HG03139 (cell line): ENCODE data around the gene UBQLNL.

Experiments used
- ATAC-seq: cut with Tn5 transposase; IDR thresholded peaks from one replicate; pipeline ENCODE4 v1.9.1; 2021; ENCODE audit not compliant: unreplicated experiment

UBQLNL gene

GRCh38 chr11:5516599-5516998, at the start of gene UBQLNL:
Gene UBQLNL (minus strand): TSS chr11:5516699. CDS start chr11:5516441, 258 bp downstream.
- no peak for ATAC-seq

- ATAC-seq: no peak
Observed at GRCh38 chr11:5564259-5565019, 47.9 kb upstream of the UBQLNL start.

- no peak for ATAC-seq
Observed at GRCh38 chr11:5557751-5558150, 41.3 kb upstream of the UBQLNL start.

GRCh38 chr11:5556596-5557188, 40.2 kb upstream of the UBQLNL start:
- no peak for ATAC-seq

- ATAC-seq: no peak
Observed at GRCh38 chr11:5553343-5553742, 36.8 kb upstream of the UBQLNL start.

GRCh38 chr11:5550440-5551095, 34.1 kb upstream of the UBQLNL start:
- no peak for ATAC-seq

GRCh38 chr11:5548440-5548839, 31.9 kb upstream of the UBQLNL start, which contains the start of gene OR52H1:
Gene OR52H1 (minus strand): TSS chr11:5548540. CDS start chr11:5545505, 3,035 bp downstream.
- ATAC-seq: no peak

- peak; percentile 79 for ATAC-seq
Observed at GRCh38 chr11:5547982-5548381, 31.5 kb upstream of the UBQLNL start.

GRCh38 chr11:5546457-5546856, 30.0 kb upstream of the UBQLNL start:
- no peak for ATAC-seq

- no peak for ATAC-seq
Observed at GRCh38 chr11:5541427-5541826, 24.9 kb upstream of the UBQLNL start.

GRCh38 chr11:5536482-5536881, 20.0 kb upstream of the UBQLNL start:
- no peak for ATAC-seq

- ATAC-seq: no peak
Observed at GRCh38 chr11:5534046-5534445, 17.5 kb upstream of the UBQLNL start.

- ATAC-seq: no peak
Observed at GRCh38 chr11:5531053-5531831, 14.7 kb upstream of the UBQLNL start.

GRCh38 chr11:5528495-5528894, 12.0 kb upstream of the UBQLNL start:
- no peak for ATAC-seq

GRCh38 chr11:5527716-5528115, 11.2 kb upstream of the UBQLNL start:
- ATAC-seq: no peak

GRCh38 chr11:5524756-5525155, 8.3 kb upstream of the UBQLNL start:
- ATAC-seq: no peak

- ATAC-seq: no peak
Observed at GRCh38 chr11:5522308-5522707, 5.8 kb upstream of the UBQLNL start.

GRCh38 chr11:5521540-5521939, 5.0 kb upstream of the UBQLNL start:
- no peak for ATAC-seq

GRCh38 chr11:5514841-5515240, 1.7 kb downstream of the UBQLNL start:
- no peak for ATAC-seq

GRCh38 chr11:5509803-5510202, 6.7 kb downstream of the UBQLNL start, which contains the start of gene UBQLN3:
Gene UBQLN3 (minus strand): TSS chr11:5509957. CDS start chr11:5509558, 399 bp downstream.
- no peak for ATAC-seq

- ATAC-seq: no peak
Observed at GRCh38 chr11:5508605-5509004, 7.9 kb downstream of the UBQLNL start.
